GM18505 (cell line): ENCODE data around the gene SEPTIN3.

ENCODE experiments used
- ATAC-seq: cut with Tn5 transposase; IDR thresholded peaks from one replicate; pipeline ENCODE4 v1.9.1; 2021; ENCODE audit not compliant: unreplicated experiment
- POLR2A ChIP-seq: IDR thresholded peaks from 4 replicates; pipeline ENCODE4 v1.6.1; 2011; ENCODE audit warnings: borderline replicate concordance; ENCODE audit not compliant: insufficient read depth, insufficient read length; ENCODE audit errors: extremely low read depth

SEPTIN3 gene

GRCh38 chr22:41974691-41975290 lies 5.5 kb downstream of the SEPTIN3 start:
- no peak for ATAC-seq

GRCh38 chr22:41975299-41976069 lies 6.2 kb downstream of the SEPTIN3 start:
- ATAC-seq = no peak
- no peak for TF ChIP-seq POLR2A

More at GRCh38 chr22:41974691-41975290, 5.5 kb downstream of the SEPTIN3 start:
- no peak for TF ChIP-seq POLR2A

- no peak for ATAC-seq
- TF ChIP-seq POLR2A = no peak
Observed at GRCh38 chr22:41976070-41976901, 7.0 kb downstream of the SEPTIN3 start.

DNA sequence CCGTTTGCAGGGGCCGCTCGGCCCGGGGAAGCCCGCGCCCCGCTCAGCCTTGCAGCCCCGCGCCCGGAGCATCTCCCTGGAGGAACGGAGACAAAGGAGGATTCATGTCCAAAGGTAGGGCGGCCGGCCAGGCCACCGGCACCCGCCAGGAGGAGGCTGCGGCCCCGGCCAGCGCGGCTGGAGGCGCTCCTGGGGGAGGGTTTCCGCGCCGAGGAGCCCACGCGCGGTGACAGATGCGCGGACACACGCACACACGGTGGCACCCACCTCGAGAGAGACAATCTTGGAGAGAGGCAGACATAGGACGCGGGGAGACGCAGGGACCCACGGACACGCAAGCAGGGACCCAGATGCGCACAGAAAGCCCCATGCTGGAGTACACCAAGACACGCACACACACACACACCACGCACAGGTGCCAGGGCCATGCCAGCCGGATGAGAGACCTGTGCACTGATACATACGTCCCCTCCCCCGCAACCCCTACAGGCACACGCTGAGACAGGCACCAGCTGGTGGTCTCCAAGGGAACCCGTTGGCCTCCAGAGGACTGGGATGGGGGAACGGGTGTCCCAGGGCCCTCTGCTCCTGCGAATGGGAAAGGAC lies 7.8 kb downstream of the SEPTIN3 start:
- TF ChIP-seq POLR2A = no peak
- no peak for ATAC-seq

- ATAC-seq = no peak
- TF ChIP-seq POLR2A = no peak
Observed at GRCh38 chr22:41978732-41979131, 9.5 kb downstream of the SEPTIN3 start.

GRCh38 chr22:41979423-41980250 lies 10.4 kb downstream of the SEPTIN3 start:
- no peak for TF ChIP-seq POLR2A

GRCh38 chr22:41982865-41983264 lies 13.6 kb downstream of the SEPTIN3 start:
- no peak for TF ChIP-seq POLR2A
- ATAC-seq = no peak

More at GRCh38 chr22:41979423-41980250, 10.4 kb downstream of the SEPTIN3 start:
- no peak for ATAC-seq

GRCh38 chr22:41983513-41984405 lies 14.5 kb downstream of the SEPTIN3 start:
- TF ChIP-seq POLR2A = no peak
- ATAC-seq = no peak

GRCh38 chr22:41987276-41987675 lies 18.0 kb downstream of the SEPTIN3 start:
- ATAC-seq = no peak
- no peak for TF ChIP-seq POLR2A

- no peak for ATAC-seq
- TF ChIP-seq POLR2A = no peak
Observed at GRCh38 chr22:41989246-41989645, 20.0 kb downstream of the SEPTIN3 start.

DNA sequence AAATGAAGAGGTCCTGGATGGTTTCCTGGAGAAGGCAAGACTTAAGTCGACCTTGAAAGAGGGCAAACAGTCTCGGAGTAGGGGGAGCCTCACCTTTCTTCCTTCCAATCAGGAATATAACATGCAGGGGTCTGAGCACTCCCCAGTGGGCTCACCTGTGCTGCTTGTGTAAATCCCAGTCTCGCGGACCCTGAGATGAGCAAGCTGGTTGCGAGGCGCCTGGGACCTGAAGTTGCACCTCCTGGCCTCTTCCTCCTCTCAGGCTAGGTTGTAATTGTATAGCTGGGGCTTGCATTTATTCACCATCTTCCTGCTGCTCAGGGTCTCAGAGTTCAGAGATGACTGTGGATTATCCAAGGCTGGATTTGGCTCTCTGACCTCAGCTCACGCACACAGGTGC lies 21.9 kb downstream of the SEPTIN3 start:
- ATAC-seq = no peak

More for the DNA sequence above, 21.9 kb downstream of the SEPTIN3 start:
- TF ChIP-seq POLR2A = no peak
